Neural progenitor cell (in vitro differentiated cells): ENCODE measurements around the gene IFNGR2. TPM values are rescaled to one million over a fixed set of nuclear protein-coding genes. Genes with fewer than 3 reads are reported as not detected.

Experiments
- DNase-seq: peaks from one replicate; pipeline ENCODE4 v3.0.0-alpha.2; 2016; ENCODE audit warnings: low spot score
- H2AFZ ChIP-seq: fragments of 200-600 bp; sonication (generic); replicated peaks from 2 replicates; pipeline ENCODE4 v1.6.1; 2016; ENCODE audit warnings: antibody characterized with exemption
- H3F3A ChIP-seq: fragments of 200-600 bp; sonication (generic); 2 replicates; pipeline ENCODE4 v1.6.1; 2016; ENCODE audit warnings: antibody characterized with exemption, low read depth
- H3K27ac ChIP-seq: fragments of 200-600 bp; sonication (generic); 2 replicates; pipeline ENCODE4 v1.5.1; 2016; ENCODE audit warnings: mild to moderate bottlenecking
- H3K27me3 ChIP-seq: fragments of 200-600 bp; sonication (generic); 2 replicates; pipeline ENCODE4 v1.6.1; 2016; ENCODE audit warnings: mild to moderate bottlenecking, moderate library complexity
- H3K36me3 ChIP-seq: fragments of 200-600 bp; sonication (generic); 2 replicates; pipeline ENCODE4 v1.5.1; 2016
- H3K4me1 ChIP-seq: fragments of 200-600 bp; sonication (generic); 2 replicates; pipeline ENCODE4 v1.6.1; 2016; ENCODE audit warnings: mixed run types
- H3K4me2 ChIP-seq: fragments of 200-600 bp; sonication (generic); 2 replicates; pipeline ENCODE4 v1.6.1; 2016
- H3K4me3 ChIP-seq: fragments of 200-600 bp; sonication (generic); 2 replicates; pipeline ENCODE4 v1.5.1; 2016
- H3K79me2 ChIP-seq: fragments of 200-600 bp; sonication (generic); 2 replicates; pipeline ENCODE4 v1.6.1; 2016; ENCODE audit warnings: low read depth
- H3K9ac ChIP-seq: fragments of 200-600 bp; sonication (generic); 2 replicates; pipeline ENCODE4 v1.6.1; 2016
- H3K9me3 ChIP-seq: fragments of 200-600 bp; sonication (generic); 2 replicates; pipeline ENCODE4 v1.5.1; 2016; ENCODE audit warnings: low read depth
- H4K20me1 ChIP-seq: fragments of 200-600 bp; sonication (generic); 2 replicates; pipeline ENCODE4 v1.6.1; 2016; ENCODE audit warnings: low read depth
- H3K27ac Mint-ChIP-seq: 3 replicates; pipeline ENCODE4 v1.8.0; 2021; ENCODE audit warnings: mixed read lengths
- H3K27me3 Mint-ChIP-seq: 2 replicates; pipeline ENCODE4 v1.8.0; 2022; ENCODE audit warnings: low read depth, mild to moderate bottlenecking, inconsistent platforms, moderate library complexity, mixed read lengths; ENCODE audit not compliant: insufficient read depth
- H3K36me3 Mint-ChIP-seq: 3 replicates; pipeline ENCODE4 v1.8.0; 2021; ENCODE audit warnings: mixed read lengths
- H3K4me1 Mint-ChIP-seq: 3 replicates; pipeline ENCODE4 v1.8.0; 2021; ENCODE audit warnings: mixed read lengths
- H3K4me3 Mint-ChIP-seq: 3 replicates; pipeline ENCODE4 v1.8.0; 2021; ENCODE audit warnings: mild to moderate bottlenecking, moderate library complexity, mixed read lengths
- H3K9me3 Mint-ChIP-seq: 3 replicates; pipeline ENCODE4 v1.8.0; 2020; ENCODE audit warnings: mixed read lengths
- CTCF ChIP-seq: fragments of 200-600 bp; sonication (generic); IDR thresholded peaks from 2 replicates; pipeline ENCODE4 v1.5.1; 2017; ENCODE audit warnings: antibody characterized with exemption, mild to moderate bottlenecking
- EZH2 ChIP-seq: fragments of 200-600 bp; sonication (generic); IDR thresholded peaks from 2 replicates; pipeline ENCODE4 v1.6.1; 2017; ENCODE audit warnings: antibody characterized with exemption, mild to moderate bottlenecking, moderate library complexity
- EZH2phosphoT487 ChIP-seq: fragments of 200-600 bp; sonication (generic); IDR thresholded peaks from 2 replicates; pipeline ENCODE4 v1.6.1; 2017; ENCODE audit warnings: antibody characterized with exemption
- total RNA-seq: library from RNA; depleted of rRNA; stranded (reverse); fragments of >200 nt; gene quantifications from 2 replicates; pipeline ENCODE4 v1.2.3, GENCODE V29; 2015; ENCODE audit warnings: low replicate concordance

The IFNGR2 gene
- total RNA-seq, 1 donor from 2014 or later: 50.6 TPM

GRCh38 chr21:33367309-33367973 lies 35.8 kb upstream of the IFNGR2 start:
- DNase-seq: peak; percentile 19
- no peaks in the 10 kb centered on the region for H3K36me3 Mint-ChIP-seq
- no peak overlapping the region for H3K4me2 ChIP-seq
- no peaks in the 10 kb centered on the region for H3K27me3 ChIP-seq
- H3K9ac ChIP-seq: no peak overlapping the region
- H3F3A ChIP-seq: peaks cover 4% of the 10 kb centered on the region
- H4K20me1 ChIP-seq: no peaks in the 10 kb centered on the region
- H3K79me2 ChIP-seq: no peaks in the 10 kb centered on the region
- H3K4me3 Mint-ChIP-seq: no peak overlapping the region
- no peaks in the 10 kb centered on the region for H3K36me3 ChIP-seq
- no peaks in the 10 kb centered on the region for H3K27me3 Mint-ChIP-seq
- no peaks in the 10 kb centered on the region for H3K4me1 ChIP-seq
- H3K4me1 Mint-ChIP-seq: no peaks in the 10 kb centered on the region
- H2AFZ ChIP-seq: peak overlapping the region; percentile 61
- no peak overlapping the region for H3K27ac Mint-ChIP-seq
- peak overlapping the region; percentile 64 for H3K27ac ChIP-seq
- TF ChIP-seq EZH2 (no peak), EZH2phosphoT487 (no peak), CTCF (no peak)
- H3K4me3 ChIP-seq: no peak overlapping the region
- H3K9me3 Mint-ChIP-seq: peaks cover 35% of the 10 kb centered on the region
- H3K9me3 ChIP-seq: no peaks in the 10 kb centered on the region

- DNase-seq: no peak
- Histone ChIP-seq H3K79me2 (no peaks in the 10 kb centered on the region), H3F3A (no peaks in the 10 kb centered on the region), H3K9ac (no peak overlapping the region), H2AFZ (no peak overlapping the region), H3K27me3 (no peaks in the 10 kb centered on the region), H3K27ac (no peak overlapping the region), H3K4me3 (no peak overlapping the region), H3K9me3 (no peaks in the 10 kb centered on the region), H3K4me2 (no peak overlapping the region), H3K36me3 (no peaks in the 10 kb centered on the region), H3K4me1 (no peaks in the 10 kb centered on the region), H4K20me1 (no peaks in the 10 kb centered on the region)
- Mint-ChIP-seq H3K36me3 (no peaks in the 10 kb centered on the region), H3K9me3 (peaks cover 35% of the 10 kb centered on the region), H3K27ac (no peak overlapping the region), H3K27me3 (no peaks in the 10 kb centered on the region), H3K4me3 (no peak overlapping the region), H3K4me1 (no peaks in the 10 kb centered on the region)
- no peak for TF ChIP-seq EZH2phosphoT487
- TF ChIP-seq CTCF: no peak
- TF ChIP-seq EZH2: no peak
Measured at GRCh38 chr21:33368124-33368523, 35.1 kb upstream of the IFNGR2 start.

GRCh38 chr21:33368576-33368975 lies 34.6 kb upstream of the IFNGR2 start:
- Histone ChIP-seq H4K20me1 (no peaks in the 10 kb centered on the region), H2AFZ (no peak overlapping the region), H3K9me3 (no peaks in the 10 kb centered on the region), H3K4me3 (no peak overlapping the region), H3K27ac (no peak overlapping the region), H3F3A (no peaks in the 10 kb centered on the region), H3K27me3 (no peaks in the 10 kb centered on the region), H3K36me3 (no peaks in the 10 kb centered on the region), H3K79me2 (no peaks in the 10 kb centered on the region), H3K9ac (no peak overlapping the region), H3K4me2 (no peak overlapping the region), H3K4me1 (no peaks in the 10 kb centered on the region)
- Mint-ChIP-seq H3K27ac (no peak overlapping the region), H3K9me3 (peaks cover 35% of the 10 kb centered on the region), H3K27me3 (no peaks in the 10 kb centered on the region), H3K4me3 (no peak overlapping the region), H3K4me1 (no peaks in the 10 kb centered on the region), H3K36me3 (no peaks in the 10 kb centered on the region)
- no peak for TF ChIP-seq EZH2
- TF ChIP-seq CTCF: no peak
- no peak for TF ChIP-seq EZH2phosphoT487
- no peak for DNase-seq
